Mesenchymal stem cell (in vitro differentiated cells and primary cell): ENCODE data around the gene UGT1A8.

Experiments
- DNase-seq: peaks from one replicate; pipeline ENCODE4 v3.0.0-alpha.2; 2013
- H2AFZ ChIP-seq: one replicate; pipeline ENCODE4 v1.6.1; 2013; ENCODE audit warnings: low read depth, mild to moderate bottlenecking, control low read depth, inconsistent platforms, low read length, moderate library complexity
- H2AK5ac ChIP-seq: 2 replicates; pipeline ENCODE4 v1.6.1; 2013; ENCODE audit warnings: low read length, moderate library complexity, mild to moderate bottlenecking, inconsistent platforms; ENCODE audit not compliant: severe bottlenecking
- H2BK120ac ChIP-seq: one replicate; pipeline ENCODE4 v1.6.1; 2013; ENCODE audit warnings: low read depth, mild to moderate bottlenecking, inconsistent platforms, low read length, moderate library complexity
- H2BK12ac ChIP-seq, 2 experiments: one replicate each; pipeline ENCODE4 v1.6.1; 2013; ENCODE audit warnings: inconsistent platforms in 2 of 2, low read length in 2 of 2, mild to moderate bottlenecking in 2 of 2, moderate library complexity in 2 of 2, control low read depth in 1 of 2
- H2BK15ac ChIP-seq: one replicate; pipeline ENCODE4 v1.6.1; 2013; ENCODE audit warnings: mild to moderate bottlenecking, low read depth, inconsistent platforms; ENCODE audit not compliant: poor library complexity, severe bottlenecking
- H2BK5ac ChIP-seq: 2 replicates; pipeline ENCODE4 v1.6.1; 2013; ENCODE audit warnings: low read depth, mild to moderate bottlenecking, low read length, control low read depth, inconsistent platforms; ENCODE audit not compliant: poor library complexity, severe bottlenecking
- H3K14ac ChIP-seq, 2 experiments: one replicate each; pipeline ENCODE4 v1.6.1; 2013; ENCODE audit warnings: inconsistent platforms in 2 of 2, low read length in 2 of 2, control low read depth in 1 of 2, mild to moderate bottlenecking in 1 of 2, moderate library complexity in 1 of 2
- H3K18ac ChIP-seq, 2 experiments: one replicate each; pipeline ENCODE4 v1.6.1; 2013; ENCODE audit warnings: inconsistent platforms in 2 of 2, low read length in 2 of 2, control low read depth in 1 of 2, low read depth in 1 of 2, mild to moderate bottlenecking in 1 of 2
- H3K23ac ChIP-seq, 2 experiments: one replicate each; pipeline ENCODE4 v1.6.1; 2013; ENCODE audit warnings: inconsistent platforms in 2 of 2, low read length in 2 of 2, mild to moderate bottlenecking in 2 of 2, moderate library complexity in 2 of 2, control low read depth in 1 of 2
- H3K27ac ChIP-seq: 2 replicates; pipeline ENCODE4 v1.5.1; 2013; ENCODE audit warnings: mild to moderate bottlenecking, moderate library complexity, low read length, control low read depth, inconsistent platforms; ENCODE audit not compliant: poor library complexity, severe bottlenecking
- H3K27me3 ChIP-seq, 2 experiments: 2 replicates each; pipeline versions ENCODE4 v1.6.1 to v1.7.0; 2013; ENCODE audit warnings: low read length in 2 of 2, mild to moderate bottlenecking in 2 of 2, moderate library complexity in 2 of 2, control low read depth in 1 of 2, inconsistent platforms in 1 of 2; ENCODE audit not compliant: control insufficient read depth in 1 of 2, insufficient read depth in 1 of 2
- H3K36me3 ChIP-seq, 2 experiments: 2 replicates each; pipeline versions ENCODE4 v1.6.1 to v1.7.0; 2013; ENCODE audit warnings: low read length in 2 of 2, control low read depth in 1 of 2, inconsistent platforms in 1 of 2, low read depth in 1 of 2, mild to moderate bottlenecking in 1 of 2; ENCODE audit not compliant: insufficient read depth in 2 of 2, control insufficient read depth in 1 of 2
- H3K4ac ChIP-seq, 2 experiments: one replicate each; pipeline ENCODE4 v1.6.1; 2013; ENCODE audit warnings: inconsistent platforms in 2 of 2, low read length in 2 of 2, mild to moderate bottlenecking in 2 of 2, moderate library complexity in 2 of 2, control low read depth in 1 of 2, low read depth in 1 of 2
- H3K4me1 ChIP-seq: 2 replicates; pipeline ENCODE4 v1.6.1; 2013; ENCODE audit warnings: low read depth, low read length, control low read depth; ENCODE audit not compliant: control insufficient read depth, insufficient read depth
- H3K4me2 ChIP-seq: 2 replicates; pipeline ENCODE4 v1.6.1; 2013; ENCODE audit warnings: low read length, mild to moderate bottlenecking, inconsistent platforms; ENCODE audit not compliant: poor library complexity, severe bottlenecking
- H3K4me3 ChIP-seq, 2 experiments: 2 replicates each; pipeline versions ENCODE4 v1.5.1 to v1.7.0; 2013; ENCODE audit warnings: low read length in 2 of 2, mild to moderate bottlenecking in 2 of 2, control low read depth in 1 of 2, low read depth in 1 of 2; ENCODE audit not compliant: insufficient read depth in 1 of 2
- H3K79me1 ChIP-seq: replicated peaks from 2 replicates; pipeline ENCODE4 v1.6.1; 2013; ENCODE audit warnings: mild to moderate bottlenecking, control low read depth, low read length, inconsistent platforms; ENCODE audit not compliant: poor library complexity, severe bottlenecking
- H3K9ac ChIP-seq: 2 replicates; pipeline ENCODE4 v1.7.0; 2013; ENCODE audit warnings: mild to moderate bottlenecking, low read length, moderate library complexity
- H3K9me3 ChIP-seq: 2 replicates; pipeline ENCODE4 v1.7.0; 2013; ENCODE audit warnings: mild to moderate bottlenecking, low read length; ENCODE audit not compliant: control insufficient read depth
- H4K8ac ChIP-seq: one replicate; pipeline ENCODE4 v1.6.1; 2013; ENCODE audit warnings: inconsistent platforms, mild to moderate bottlenecking, low read length, moderate library complexity
- H4K91ac ChIP-seq: one replicate; pipeline ENCODE4 v1.6.1; 2013; ENCODE audit warnings: mild to moderate bottlenecking, low read length, inconsistent platforms
- WGBS: methylation state at CpG from one replicate; pipeline ENCODE4 v1.1.7; 2013; ENCODE audit warnings: mixed read lengths; 5-methylcytosine and 5-hydroxymethylcytosine counted together

The UGT1A8 gene

DNA sequence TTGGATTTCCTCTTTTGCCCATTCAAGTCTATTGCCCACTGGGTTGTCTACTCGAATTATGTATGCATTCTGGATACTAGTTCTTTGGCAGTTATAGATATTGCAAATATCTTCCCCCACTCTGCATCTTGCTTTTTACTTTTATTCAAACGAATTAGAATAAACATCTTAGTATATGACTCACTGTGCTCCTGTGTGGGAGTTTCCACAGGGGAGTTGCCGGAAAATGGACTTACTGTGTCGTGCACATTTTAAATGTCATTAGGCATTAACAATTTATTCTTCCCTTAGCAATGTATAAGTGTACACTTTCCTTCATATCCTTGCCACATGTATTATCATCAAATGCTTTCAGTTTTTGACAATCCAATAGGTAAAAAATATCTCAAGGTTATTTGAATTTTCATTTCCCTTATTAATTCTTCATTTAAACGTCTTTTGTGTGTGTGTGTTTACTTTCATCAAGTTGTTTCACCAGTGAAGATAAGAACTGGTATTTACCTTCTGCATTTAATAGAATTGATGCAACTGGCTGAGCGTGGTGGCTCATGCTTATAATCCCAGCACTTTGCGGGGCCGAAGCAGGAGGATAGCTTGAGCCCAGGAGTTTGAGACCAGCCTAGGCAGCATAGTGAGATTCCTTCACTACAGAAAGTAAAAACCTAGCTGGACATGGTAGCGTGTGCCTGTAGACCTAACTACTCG, 90.7 kb downstream of the UGT1A8 start:
- H2BK15ac ChIP-seq: no peak overlapping the region
- no peak overlapping the region for H3K4ac ChIP-seq
- no peak overlapping the region for H2BK5ac ChIP-seq
- H3K9me3 ChIP-seq: no peaks in the 10 kb centered on the region
- H3K14ac ChIP-seq: no peak overlapping the region
- no peak overlapping the region for H2AK5ac ChIP-seq
- no peak overlapping the region for H3K4me3 ChIP-seq
- no peak overlapping the region for H3K9ac ChIP-seq
- H3K4me1 ChIP-seq: peaks cover 11% of the 10 kb centered on the region
- H3K4me2 ChIP-seq: no peak overlapping the region
- H3K36me3 ChIP-seq: no peaks in the 10 kb centered on the region
- H2BK12ac ChIP-seq: no peak overlapping the region
- no peak overlapping the region for H2BK120ac ChIP-seq
- H3K27ac ChIP-seq: no peak overlapping the region
- peaks cover 0 to 6% of the 10 kb centered on the region in 2 experiments for H3K27me3 ChIP-seq
- no peak overlapping the region for H4K91ac ChIP-seq
- 76% methylated on average over 8 of the region's 10 CpGs for WGBS
- H2AFZ ChIP-seq: no peak overlapping the region
- H3K18ac ChIP-seq: no peak overlapping the region
- no peak overlapping the region for H3K23ac ChIP-seq
- peak; percentile 10 for DNase-seq
- H4K8ac ChIP-seq: no peak overlapping the region
- H3K79me1 ChIP-seq: no peaks in the 10 kb centered on the region

DNA sequence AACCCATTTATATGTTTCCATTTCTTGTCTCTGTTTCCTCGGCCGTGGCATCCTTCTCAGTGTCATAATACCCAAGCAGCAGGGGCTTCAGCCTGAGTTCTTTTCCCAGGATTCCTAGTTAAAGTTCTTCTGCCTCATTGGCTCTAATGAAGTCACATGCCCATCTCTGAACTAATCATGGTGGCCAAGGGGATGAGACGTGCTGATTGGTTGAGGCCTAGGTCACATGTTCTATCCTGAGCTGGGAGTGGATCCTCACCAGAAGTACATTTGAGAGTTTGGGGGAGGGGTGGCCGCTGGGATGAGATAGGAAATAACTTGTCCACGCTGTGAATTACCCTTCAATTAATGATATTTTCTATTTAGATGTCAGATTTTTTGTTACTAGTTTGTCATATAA, 91.5 kb downstream of the UGT1A8 start:
- Histone ChIP-seq H2AFZ (no peak overlapping the region), H2BK15ac (no peak overlapping the region), H3K27me3 (peaks cover 0 to 9% of the 10 kb centered on the region in 2 experiments), H2AK5ac (no peak overlapping the region), H3K79me1 (no peaks in the 10 kb centered on the region), H2BK5ac (no peak overlapping the region), H2BK12ac (no peak overlapping the region), H3K18ac (no peak overlapping the region), H3K23ac (no peak overlapping the region), H3K4me3 (no peak overlapping the region), H3K36me3 (no peaks in the 10 kb centered on the region), H3K4ac (no peak overlapping the region), H3K4me2 (no peak overlapping the region), H3K9me3 (no peaks in the 10 kb centered on the region), H3K14ac (no peak overlapping the region), H4K8ac (no peak overlapping the region), H3K27ac (no peak overlapping the region), H4K91ac (no peak overlapping the region), H3K9ac (no peak overlapping the region), H2BK120ac (no peak overlapping the region), H3K4me1 (peaks cover 11% of the 10 kb centered on the region)
- 96% methylated on average over 3 of the region's 5 CpGs for WGBS
- no peak for DNase-seq

DNA sequence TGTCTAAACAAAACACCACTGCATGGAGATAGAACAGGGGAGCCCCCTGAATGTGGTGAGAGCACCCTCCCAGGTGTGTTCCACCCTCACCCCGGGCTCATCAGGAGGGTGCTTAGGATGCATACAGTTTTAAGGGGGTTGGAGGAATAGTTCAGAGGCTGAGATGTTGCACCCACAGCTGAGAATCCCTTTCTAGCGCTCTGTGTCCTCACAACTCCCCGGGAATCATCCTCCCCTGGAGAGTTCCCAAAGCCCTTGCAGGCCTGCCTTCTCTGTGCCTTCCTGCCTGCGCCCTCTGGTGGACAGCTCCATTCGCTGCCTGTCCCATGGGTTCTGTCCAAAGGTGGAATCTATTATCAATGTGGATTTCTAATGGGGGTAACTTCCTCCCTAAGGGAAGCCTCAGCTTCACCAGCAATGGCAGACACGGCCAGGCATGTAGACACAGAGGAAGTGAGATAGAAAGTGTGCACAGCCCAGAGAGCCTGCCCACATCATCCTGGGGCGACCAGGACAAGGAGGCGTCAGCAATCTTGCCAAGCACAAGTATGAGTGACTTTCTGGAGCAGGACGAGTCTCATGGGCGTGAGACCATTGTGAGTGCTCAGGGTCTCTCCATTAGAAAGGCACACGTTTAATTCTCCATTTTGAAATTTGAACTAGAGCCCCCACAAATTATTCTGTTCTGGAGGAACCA, 94.0 kb downstream of the UGT1A8 start:
- no peak overlapping the region for H3K18ac ChIP-seq
- H3K36me3 ChIP-seq: no peaks in the 10 kb centered on the region
- peak overlapping the region in 1 of 2 experiments; percentile 61 for H2BK12ac ChIP-seq
- H3K4ac ChIP-seq: no peak overlapping the region
- no peak overlapping the region for H3K9ac ChIP-seq
- WGBS: 49% methylated on average over 10 of the region's 11 CpGs
- H4K8ac ChIP-seq: no peak overlapping the region
- H3K14ac ChIP-seq: no peak overlapping the region
- H3K4me1 ChIP-seq: peaks cover 9% of the 10 kb centered on the region
- H4K91ac ChIP-seq: no peak overlapping the region
- peaks cover 0 to 22% of the 10 kb centered on the region in 2 experiments for H3K27me3 ChIP-seq
- H2AK5ac ChIP-seq: peak overlapping the region; percentile 72
- H2BK5ac ChIP-seq: no peak overlapping the region
- no peaks in the 10 kb centered on the region for H3K79me1 ChIP-seq
- H3K4me3 ChIP-seq: no peak overlapping the region
- no peak overlapping the region for H3K27ac ChIP-seq
- no peak overlapping the region for H3K4me2 ChIP-seq
- no peak overlapping the region for H2AFZ ChIP-seq
- H3K23ac ChIP-seq: no peak overlapping the region
- H2BK15ac ChIP-seq: no peak overlapping the region
- no peak overlapping the region for H2BK120ac ChIP-seq
- DNase-seq: peak; percentile 68
- H3K9me3 ChIP-seq: no peaks in the 10 kb centered on the region

DNA sequence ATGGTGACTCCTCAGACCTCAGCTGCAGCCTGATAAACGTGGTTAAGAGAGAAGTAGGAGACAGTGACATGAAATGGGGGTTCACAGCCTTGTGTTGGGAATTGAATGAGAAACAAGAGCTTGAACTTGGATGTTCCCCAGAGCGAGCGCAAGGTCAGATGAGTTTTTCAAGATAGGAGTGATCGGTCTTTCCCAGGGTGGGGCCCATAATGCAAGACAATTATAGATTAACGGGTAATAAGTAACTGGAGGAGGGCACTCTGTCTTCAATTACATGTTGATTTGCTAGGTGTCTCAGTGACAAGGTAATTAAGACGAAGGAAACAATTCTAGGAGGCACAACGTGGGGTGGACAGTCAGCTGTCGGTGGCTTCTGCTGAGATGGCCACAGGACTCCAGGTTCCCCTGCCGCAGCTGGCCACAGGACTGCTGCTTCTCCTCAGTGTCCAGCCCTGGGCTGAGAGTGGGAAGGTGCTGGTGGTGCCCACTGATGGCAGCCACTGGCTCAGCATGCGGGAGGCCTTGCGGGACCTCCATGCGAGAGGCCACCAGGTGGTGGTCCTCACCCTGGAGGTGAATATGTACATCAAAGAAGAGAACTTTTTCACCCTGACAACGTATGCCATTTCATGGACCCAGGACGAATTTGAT, 95.3 kb downstream of the UGT1A8 start, which contains the start of gene UGT1A5:
Gene UGT1A5 (plus strand): TSS at position 297 of the 651 bp plus-strand sequence. CDS start 85 bp downstream, at position 382.
- Histone ChIP-seq H3K27me3 (peaks cover 8 to 32% of the 10 kb centered on the region in 2 experiments), H3K36me3 (no peaks in the 10 kb centered on the region), H3K18ac (no peak within 1 kb of the TSS), H3K4me1 (peaks cover 7% of the 10 kb centered on the region), H4K91ac (no peak within 1 kb of the TSS), H4K8ac (no peak within 1 kb of the TSS), H2AK5ac (no peak within 1 kb of the TSS), H3K9ac (no peak within 1 kb of the TSS), H2BK120ac (no peak within 1 kb of the TSS), H3K4me2 (no peak within 1 kb of the TSS), H3K4me3 (no peak within 1 kb of the TSS), H3K14ac (peak within 1 kb of the TSS in 1 of 2 experiments; percentile 13), H3K4ac (no peak within 1 kb of the TSS), H3K27ac (no peak within 1 kb of the TSS), H2BK5ac (no peak within 1 kb of the TSS), H2AFZ (no peak within 1 kb of the TSS), H3K23ac (no peak within 1 kb of the TSS), H2BK15ac (no peak within 1 kb of the TSS), H3K79me1 (no peaks in the 10 kb centered on the region), H3K9me3 (no peaks in the 10 kb centered on the region), H2BK12ac (no peak within 1 kb of the TSS)
- no peak for DNase-seq
- 80% methylated on average over 14 of the region's 14 CpGs for WGBS
